Activated naive CD8-positive, alpha-beta T cell treated with anti-CD3 and anti-CD28 coated beads, Interleukin-2, amount 50 U/mL, for 16 hours (primary cell): ENCODE measurements around the gene ANKS1B.
"Not testable (repeated sequence)": the region's sequence is repeated elsewhere in the genome, so short reads cannot be mapped to it uniquely, and the experiment has no call there.

Experiments
- DNase-seq: peaks from one replicate; pipeline ENCODE4 v3.0.0-alpha.2; 2020; ENCODE audit warnings: low read depth, low spot score

Gene ANKS1B

DNA sequence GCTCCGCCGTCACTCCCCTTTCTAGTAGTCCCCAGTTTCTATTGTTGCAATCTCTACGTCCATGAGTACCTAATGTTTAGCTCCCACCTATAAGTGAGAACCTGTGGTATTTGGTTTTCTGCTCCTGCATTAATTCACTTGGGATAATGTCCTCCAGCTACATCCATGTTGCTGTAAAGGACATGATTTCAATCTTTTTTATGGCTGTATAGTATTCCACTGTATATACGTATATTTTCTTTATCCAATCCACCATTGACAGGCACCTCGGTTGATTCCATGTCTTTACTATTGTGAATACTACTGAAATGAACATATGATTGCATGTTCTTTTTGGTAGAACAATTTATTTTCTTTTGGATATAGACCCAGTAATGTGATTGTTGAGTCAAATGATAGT is 114.7 kb downstream of the ANKS1B start:
- no peak for DNase-seq

DNA sequence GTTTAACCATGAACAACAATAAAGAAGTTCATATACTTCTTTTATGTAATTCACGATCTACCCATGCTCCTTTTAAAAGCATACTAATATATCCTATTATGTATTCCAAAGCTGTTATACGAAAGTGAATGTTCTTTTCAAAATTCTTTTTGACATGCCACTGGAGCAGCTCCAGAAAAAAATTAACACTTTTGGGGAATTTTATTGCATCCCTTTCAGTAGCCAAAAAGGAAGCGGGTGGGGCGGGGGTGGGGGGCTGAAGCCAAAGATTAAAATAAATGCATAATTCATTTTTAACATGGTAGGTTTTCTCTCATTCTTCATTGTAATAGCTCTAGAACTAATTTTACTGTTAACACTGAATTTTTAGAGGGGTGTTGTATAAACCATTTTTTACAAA is 123.0 kb downstream of the ANKS1B start:
- DNase-seq = no peak

DNA sequence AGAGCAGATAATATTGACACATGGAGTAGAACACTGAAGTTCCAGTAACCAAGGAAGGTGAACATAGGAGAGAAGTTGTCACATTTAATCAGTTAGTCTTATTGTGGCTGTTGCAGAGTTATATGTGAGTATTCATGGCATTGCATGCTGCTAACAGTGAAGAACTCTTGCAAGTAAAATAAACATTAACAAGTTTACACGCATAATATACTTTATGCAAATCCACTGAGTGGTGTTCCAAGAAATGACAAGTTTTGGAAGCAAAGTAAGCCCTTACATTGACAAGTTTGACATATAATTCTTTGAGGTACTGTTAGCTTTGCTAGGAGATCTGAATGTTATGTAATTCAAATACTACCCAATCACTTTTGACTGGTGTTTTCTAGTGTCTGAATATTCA is 125.6 kb downstream of the ANKS1B start:
- no peak for DNase-seq

GRCh38 chr12:99852666-99853065 is 132.1 kb downstream of the ANKS1B start:
- no peak for DNase-seq

GRCh38 chr12:99847936-99848335 is 136.8 kb downstream of the ANKS1B start:
- DNase-seq = no peak

DNA sequence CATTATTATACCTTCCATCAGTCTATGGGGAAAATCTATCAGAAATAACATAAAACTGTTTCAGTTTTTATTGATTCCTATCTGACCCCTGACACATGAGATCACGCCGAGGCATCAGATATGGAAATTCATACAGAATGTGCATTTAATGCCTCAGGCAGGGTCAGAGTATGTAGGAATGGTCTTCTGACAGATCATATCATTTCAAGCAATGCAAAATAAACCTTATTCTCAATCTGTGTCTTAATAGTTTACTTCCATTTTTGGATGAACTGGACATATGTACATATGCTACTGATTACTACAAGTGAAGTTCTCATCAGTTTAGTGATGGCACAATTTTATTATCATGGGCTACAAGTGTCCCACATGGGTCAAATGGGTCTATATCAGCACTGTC is 150.0 kb downstream of the ANKS1B start:
- DNase-seq = no peak

DNA sequence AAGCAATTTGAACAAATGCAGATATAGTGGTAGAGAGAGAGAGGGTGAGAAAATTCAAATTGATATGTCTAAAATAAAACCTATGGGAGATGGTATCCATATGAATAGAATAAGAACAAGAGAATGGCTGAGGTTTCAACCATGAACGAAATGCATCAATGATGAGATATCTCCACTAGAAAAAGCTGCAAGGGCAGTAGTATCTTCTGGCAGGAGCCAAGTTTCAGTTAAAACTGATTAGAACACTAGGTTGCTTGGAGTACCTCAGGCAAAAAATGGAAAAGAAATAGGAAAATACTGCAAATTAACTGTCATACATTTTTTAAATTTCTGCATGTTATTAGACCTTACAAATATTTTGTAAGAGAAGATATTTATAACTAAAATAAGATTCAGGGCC is 151.3 kb downstream of the ANKS1B start:
- no peak for DNase-seq

DNA sequence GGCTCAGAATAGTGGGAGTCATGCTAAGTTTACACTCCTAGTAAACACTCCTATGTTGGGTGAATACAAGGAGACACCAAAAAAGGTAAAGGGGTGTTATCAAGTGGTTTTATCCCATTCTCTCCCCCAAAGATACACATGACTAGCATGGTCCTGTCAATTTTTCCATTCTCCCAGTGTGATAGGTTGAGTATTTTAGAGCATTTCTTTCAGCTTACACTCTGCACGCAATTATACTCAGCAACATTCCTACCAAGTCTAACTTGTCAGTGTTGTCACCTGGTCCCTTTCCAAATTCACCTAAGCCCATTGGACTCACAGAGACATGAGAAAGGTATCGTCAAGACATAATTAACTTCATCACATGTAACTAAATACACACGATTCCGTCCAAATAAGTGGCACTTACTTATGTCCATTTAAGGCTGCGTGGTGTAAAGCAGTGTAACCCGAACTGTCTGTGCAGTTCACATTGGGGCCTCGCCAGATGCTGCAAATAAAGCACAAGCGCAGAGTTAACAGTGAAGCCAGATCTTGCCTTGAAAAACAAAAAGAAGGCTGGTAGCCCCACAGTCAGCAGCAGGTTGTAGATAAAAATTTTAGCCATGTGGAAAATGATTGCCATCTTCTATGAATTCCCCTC is 159.7 kb downstream of the ANKS1B start:
- DNase-seq = no peak

DNA sequence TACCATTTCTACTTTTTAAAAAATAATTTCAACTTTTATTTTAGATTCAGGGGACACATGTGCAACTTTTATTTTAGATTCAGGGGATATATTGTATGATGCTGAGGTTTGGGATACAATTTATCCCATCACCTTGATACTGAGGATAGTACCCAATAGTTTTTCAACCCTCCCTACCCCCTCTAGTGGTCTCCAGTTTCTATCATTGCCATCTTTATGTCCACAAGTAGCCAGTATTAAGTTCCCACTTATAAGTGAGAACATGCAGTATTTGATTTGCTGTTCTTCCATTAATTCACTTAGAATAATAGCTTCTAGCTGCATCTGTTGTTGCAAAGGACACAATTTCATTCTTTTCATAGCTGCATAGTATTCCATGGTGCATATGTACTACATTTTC is 162.5 kb downstream of the ANKS1B start:
- no peak for DNase-seq

DNA sequence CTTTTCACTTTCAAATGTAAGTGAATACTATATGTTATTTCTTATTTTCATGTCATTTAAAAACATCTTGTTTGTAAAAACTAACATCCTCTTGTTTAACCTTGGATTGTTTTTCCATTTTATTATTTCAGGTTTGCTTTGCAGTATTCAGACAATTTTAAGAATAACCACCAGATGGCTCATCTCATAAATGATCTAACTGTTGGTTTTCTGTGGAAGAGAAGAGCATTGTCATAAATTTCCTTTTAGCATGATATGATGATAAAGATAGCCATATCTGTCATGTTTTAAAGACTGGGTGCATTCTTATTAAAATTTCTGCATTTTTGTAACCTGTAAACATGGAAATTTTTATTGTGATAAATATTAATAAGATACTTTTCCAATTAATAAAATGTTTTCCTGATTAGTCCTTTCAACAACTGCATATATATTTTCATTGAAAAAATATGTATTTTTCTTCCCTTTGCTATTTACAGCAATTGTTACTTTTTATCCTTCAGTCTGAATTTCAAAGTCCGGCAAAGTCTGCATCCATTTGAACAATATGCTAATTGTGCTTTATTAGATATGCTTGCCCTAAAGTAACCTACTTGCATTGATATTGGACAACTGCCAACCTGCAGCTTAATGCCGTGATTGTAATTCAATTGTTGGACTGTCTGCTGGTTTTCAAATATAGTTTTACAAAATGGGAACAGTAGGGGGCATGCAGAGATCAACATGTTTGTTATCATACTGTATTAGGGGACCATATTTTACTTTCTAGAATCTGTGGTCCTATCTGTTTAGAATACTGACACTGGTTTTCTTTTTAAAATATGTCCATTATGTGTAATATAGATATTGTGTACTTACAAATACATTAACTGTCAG is 173.8 kb downstream of the ANKS1B start:
- no peak for DNase-seq

DNA sequence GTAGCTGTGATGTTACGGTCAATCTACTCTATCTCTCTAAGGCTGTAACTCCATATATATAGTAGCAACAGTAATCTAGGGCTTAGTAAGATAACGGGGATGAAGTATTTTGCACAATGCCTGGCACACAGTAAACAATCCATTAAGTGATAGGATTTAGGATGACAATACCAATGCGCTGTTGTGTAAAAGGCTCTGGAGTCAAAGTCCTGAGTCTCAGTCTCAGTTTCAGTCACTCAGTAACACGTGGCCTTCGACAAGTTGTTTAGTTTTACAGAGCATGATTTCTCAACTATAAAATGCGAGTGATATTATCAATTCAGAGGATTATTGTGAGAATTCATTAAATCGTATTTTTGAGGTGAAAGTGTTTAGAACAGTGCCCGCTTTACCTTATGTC is 174.8 kb downstream of the ANKS1B start:
- no peak for DNase-seq

DNA sequence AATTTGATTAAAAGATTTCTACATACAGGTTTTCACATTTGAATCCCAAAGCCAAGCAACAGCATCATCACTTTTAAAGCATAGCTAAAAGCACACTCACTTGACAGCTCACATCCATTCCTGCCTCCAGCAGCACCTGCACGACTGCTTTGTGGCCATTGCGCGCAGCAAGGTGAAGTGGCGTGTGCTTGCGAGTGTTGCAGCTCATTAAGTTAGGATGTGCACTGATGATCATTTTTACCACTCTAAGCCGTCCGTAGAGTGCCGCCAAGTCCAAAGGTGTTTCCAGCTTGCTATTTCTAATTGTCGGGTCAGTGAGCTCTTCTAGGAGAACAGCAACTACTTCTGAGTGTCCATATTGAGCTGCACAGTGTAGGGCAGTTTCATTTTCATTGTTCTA is 178.4 kb downstream of the ANKS1B start:
- no peak for DNase-seq

- no peak for DNase-seq
Observed at GRCh38 chr12:99804715-99805114, 180.0 kb downstream of the ANKS1B start.

- no peak for DNase-seq
Observed at GRCh38 chr12:99800605-99801004, 184.1 kb downstream of the ANKS1B start.

DNA sequence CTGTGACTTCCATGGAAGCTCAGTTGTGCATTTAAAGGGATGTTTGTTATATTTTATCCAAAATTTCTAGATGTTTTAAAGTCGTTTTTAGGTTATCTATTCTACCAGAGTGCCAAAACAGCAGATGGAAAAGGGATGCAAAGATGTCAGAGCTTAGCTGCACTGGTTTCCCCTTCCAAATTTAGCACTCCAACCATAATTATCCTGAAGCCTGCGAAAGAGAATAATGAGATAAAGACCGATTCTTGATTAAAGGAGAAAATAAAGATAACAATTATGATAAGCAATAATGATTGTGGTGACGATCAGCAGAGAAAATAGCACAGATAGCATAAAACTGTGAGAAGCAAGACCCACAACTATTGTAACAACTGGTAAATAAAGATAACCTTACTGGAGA is 186.8 kb downstream of the ANKS1B start:
- DNase-seq = not testable (repeated sequence)

DNA sequence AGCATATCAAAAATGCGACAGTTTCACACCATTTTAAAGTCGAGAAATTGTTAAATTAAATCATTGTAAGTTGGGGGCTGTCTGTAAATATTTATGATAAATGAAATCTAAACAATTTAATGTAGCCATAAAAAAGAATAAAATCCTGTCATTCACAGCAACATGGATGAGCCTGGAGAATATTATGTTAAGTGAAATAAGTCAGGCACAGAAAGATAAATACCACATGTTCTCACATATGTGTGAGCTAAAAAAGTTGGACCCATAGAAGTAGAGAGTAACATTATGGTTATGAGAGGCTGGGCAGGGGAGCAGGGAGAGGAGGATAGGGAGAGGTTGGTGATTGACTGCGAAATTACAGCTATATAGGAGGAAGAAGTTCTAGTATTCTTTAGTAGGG is 201.3 kb downstream of the ANKS1B start:
- no peak for DNase-seq

DNA sequence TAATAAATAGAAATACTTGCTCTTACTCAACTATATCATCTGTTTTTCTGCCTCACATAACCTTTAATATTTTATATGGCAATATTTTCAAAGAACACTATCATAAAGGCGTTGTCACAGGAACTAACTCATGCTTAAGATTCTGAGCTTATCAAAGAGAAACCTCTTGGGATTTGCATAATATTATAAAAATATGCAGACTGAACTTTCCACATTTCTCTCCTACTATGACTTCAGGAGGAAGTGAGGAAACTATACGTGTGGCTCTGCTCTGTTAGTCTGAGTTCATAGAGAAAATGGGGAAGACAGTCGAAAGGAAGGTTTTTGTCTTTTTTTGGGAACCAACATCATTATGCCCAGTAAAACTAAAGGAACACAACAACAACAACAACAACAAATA is 212.5 kb downstream of the ANKS1B start:
- DNase-seq = no peak

GRCh38 chr12:99771659-99772058 is 213.1 kb downstream of the ANKS1B start:
- no peak for DNase-seq

GRCh38 chr12:99769396-99769980 is 215.2 kb downstream of the ANKS1B start:
- no peak for DNase-seq

- DNase-seq = no peak
Observed at GRCh38 chr12:99768758-99769157, 216.0 kb downstream of the ANKS1B start.

- no peak for DNase-seq
Observed at GRCh38 chr12:99767809-99768208, 216.9 kb downstream of the ANKS1B start.

DNA sequence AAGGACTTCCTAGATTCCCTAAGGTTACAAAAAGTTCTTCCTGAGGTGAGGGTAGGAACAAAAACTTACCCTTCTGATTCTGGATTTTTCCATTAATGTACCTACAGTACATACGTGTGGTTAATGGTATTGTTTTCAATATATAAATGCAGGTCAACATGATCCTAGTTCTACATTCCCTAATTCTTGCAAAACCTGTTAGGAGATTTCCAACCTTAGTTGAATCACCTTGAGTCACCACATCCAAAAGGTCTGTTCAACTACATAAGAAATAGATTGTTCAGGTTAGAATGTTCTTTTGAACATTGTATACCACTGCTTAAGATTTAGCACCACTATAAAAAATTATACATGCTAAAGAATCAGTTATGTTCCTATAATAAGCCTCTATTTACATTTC is 218.3 kb downstream of the ANKS1B start:
- no peak for DNase-seq
